Measurements from ENCODE around the gene NSD2.
A peak's percentile ranks its signal among the peaks of the same experiment; 100 is the strongest.
"Not testable (repeated sequence)": the region's sequence is repeated elsewhere in the genome, so short reads cannot be mapped to it uniquely, and the experiment has no call there.

The NSD2 gene

DNA sequence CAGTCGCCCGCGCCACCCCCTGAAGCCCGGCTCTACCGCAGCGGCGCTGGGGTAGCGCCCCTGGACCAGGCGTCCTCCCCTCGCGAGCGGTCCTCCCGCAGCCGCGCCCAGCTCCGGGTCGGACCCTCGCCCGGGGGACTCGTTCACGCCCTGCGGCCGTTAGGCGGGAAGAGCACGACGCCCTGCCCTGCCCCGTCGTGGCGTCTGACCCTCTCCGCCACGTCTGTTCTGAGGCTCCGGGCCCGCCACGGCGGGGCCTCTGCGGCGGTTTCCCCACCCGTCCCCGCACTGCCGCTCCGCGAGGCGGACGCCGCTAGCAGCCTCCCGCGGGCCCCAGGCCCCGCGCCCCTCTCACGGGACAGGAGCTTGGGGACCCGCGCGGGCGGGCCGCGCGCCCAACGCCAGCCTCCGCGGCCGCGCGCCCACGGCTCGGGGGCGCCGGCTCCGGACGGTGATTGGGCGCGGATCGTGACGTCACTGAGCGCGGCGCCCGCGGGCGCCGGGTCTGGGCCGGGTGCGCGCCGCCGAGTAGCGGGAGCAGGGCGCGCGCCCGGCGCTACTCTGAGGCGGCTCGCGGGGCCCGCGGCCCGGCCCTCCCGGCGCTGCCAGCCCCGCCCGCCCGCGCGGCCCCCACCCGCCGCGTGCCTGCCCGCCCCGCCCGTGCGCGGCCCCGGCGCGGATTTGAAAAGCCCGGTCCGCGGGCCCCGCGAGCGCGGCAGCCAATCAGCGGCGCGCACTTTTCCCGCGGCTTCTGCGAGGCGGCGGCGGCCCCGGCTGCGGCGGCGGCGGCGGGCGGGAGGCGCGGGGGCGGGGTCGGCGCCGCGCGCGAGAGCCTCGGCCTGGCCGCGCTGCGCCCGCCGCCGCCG lies at the start of gene NSD2:
TSS of gene NSD2 (plus strand) at position 816 of the 866 bp plus-strand sequence. CDS start 29,262 bp downstream, outside the sequence.
- peak; percentile 75 for DNase-seq (ENCODE audit: low read depth, low spot score)

DNA sequence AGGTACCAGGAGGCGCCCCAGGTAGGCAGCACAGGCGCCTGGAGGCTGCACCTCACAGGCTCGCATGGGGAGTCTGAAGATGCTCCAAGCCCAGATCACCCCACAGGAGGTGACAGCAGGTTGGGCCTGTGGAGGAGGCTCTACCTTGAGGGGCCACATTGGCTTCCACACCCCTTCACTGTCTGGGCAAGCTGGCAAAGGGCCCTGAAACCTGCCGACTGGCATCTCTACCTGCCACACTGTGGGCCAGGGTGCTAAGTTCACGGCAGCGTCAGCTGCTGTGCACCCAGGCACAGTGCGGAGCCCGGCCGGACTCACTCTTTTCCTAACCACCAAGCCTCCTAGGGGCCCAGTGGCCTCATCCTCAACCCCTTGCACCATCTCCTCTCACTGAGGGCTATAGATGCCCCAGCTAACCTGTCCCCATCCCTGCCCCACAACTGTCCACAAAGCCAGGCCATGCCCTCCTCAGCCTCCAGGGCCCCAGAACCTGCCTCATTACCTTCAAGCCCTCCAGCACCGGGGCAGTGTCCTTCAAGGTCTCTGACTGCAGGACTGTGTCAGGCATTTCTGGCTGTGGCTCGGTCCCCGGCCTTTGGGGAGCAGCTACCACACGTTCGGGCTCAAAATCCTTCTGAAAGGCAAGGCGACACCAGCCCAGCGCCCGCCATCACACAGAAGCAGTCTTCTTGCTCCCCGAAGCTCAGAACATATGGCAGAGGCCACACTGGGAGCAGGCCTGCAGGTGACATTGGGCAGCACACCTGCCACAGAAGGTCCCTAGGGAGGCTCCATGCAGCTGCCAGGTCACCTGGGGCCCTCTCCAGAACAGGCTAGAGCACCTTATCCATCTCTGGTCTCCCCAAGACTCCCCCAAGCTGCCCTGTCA lies 49.3 kb upstream of the NSD2 start:
- DNase-seq (ENCODE audit: low read depth, low spot score) = no peak

DNA sequence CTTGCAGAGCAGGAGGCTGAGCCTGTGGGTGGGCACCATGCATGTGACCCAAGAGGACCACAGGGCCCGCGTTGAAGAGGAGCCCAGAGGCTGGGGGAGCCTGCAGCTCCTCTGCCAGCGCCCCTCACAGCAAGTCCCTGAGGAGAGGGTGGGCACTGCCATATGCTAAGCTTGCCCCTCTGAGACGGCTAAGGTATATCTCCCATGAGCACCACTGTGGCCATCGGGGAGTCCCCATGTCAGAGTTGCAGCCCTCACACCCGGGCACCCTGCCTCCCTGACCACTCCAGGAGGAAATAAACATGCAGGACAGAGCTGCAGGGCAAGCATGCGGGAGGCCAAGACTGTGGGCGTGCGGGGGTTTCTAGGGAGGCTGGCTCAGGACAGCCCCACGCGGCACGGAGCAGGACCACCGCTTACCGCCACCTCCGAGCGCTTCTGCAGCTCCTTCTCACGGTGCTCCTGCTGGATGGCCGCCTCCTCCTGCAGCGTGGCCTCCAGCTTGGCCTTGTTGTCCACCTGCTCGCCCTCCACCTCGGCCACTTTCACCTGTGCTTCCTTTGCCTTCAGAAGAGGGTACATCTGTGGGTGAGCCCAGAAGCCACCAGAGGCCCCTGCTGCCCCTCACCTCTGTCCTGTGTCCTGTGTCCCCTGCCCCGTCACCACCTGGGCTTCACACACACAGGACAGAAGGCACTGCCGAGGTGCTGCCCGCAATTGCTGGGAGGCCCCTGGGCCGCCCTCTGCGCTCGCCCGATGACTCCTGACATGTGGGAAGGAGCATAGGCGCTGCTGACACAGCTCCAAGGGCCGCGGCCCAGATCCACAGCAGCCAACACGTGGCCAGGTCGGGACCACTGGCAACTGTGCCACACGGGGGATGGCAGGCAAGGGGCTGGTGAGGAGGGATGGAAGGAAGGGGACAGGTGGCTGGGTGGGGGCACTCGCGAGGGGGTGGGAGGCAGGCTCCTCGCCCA lies 48.3 kb upstream of the NSD2 start:
- DNase-seq (ENCODE audit: low read depth, low spot score) = no peak

DNA sequence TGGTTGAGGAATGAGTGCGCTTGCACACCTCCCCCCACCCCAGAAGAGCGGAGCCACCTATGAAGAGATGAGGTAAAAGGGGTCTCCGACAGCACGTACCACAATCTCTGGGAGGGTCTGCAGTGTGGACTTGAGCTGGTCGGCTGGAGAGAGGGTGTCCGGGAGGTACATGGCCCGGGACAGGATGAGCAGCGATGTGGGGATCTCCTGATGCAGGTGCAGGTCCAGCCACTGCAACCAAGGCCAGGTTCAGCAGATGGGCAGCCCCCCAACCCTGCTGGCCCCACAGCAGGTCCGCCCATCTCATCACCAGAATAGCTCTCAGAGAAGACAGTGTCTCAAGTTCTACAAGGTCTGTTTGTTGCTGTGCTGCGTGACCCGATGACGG lies 47.7 kb upstream of the NSD2 start:
- no peak for DNase-seq (ENCODE audit: low read depth, low spot score)

DNA sequence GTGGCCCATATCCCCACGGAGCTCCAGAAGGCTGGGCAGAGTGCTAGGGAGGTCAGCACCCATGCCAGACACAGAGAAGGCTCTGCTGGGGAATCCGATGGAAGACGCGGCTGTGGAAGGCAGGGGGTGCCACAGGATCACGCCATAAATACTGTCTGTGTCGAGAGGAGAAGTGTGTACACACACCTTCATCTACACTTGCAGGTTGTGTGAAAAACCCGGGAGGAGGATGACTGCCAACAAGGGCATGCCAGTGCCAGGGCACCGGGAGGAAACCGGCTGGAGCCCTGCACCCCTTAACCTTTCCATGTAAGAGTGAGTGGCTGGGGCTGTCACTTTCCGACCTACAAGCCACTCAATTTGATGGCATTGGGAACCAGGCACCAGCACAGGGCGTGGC lies 46.4 kb upstream of the NSD2 start:
- no peak for DNase-seq (ENCODE audit: low read depth, low spot score)

DNA sequence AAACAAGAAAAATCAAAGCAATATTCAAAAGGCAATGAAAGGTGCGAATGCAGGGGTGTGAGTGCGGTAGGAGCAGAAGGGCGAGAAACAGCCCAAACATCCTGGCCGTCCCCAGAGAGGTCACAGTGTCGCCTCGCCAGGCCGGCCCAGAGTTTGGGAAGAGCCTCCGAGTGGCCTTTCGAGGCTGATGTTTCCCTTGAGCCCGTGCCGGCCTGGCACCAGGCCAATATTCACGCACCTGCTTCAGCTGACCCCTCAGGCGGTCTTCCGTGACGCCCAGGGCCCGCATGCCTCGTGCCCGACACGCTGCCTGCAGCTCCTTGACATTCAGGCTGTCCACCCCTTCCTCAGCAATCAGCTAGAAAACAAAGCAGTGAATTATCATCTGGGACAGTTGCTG lies 45.9 kb upstream of the NSD2 start:
- no peak for DNase-seq (ENCODE audit: low read depth, low spot score)

DNA sequence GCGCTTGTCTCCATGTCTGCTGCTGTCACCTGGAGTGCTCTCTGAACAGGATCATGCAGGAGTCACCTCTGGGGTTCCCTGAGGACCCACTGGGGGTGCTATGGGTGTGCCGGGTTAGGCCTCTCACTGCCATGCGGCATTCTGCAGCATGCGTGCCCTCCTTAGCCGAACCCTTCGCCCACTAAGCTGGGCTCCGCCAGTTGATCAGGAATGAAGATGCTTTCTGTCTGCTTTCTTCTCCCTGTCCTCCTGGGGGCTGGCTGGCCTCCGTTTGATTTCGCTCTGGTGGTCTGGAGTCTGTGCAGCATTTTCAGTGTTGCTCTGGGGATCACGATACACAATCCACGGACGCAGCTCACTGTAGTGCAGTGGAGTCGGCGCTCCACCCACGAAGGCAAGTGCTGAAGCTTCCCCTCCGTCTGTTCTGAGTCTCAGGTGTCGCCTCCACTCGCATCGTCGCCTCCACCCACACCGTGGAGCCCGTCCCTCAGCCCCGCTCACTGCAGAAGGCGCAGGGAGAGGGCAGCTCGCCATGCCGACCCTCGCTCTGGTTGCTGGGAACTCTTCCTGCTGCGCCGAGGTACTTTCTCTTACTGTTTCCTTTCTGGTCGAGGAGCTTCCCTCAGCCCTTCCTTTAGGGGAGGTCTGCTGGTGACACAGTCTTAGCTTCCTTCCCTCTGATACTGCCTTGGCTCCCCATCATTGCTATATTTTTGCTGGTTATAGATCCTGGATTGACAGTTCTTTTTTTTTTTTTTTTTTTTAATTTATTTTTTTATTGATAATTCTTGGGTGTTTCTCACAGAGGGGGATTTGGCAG lies 44.5 kb upstream of the NSD2 start:
- DNase-seq (ENCODE audit: low read depth, low spot score) = no peak

DNA sequence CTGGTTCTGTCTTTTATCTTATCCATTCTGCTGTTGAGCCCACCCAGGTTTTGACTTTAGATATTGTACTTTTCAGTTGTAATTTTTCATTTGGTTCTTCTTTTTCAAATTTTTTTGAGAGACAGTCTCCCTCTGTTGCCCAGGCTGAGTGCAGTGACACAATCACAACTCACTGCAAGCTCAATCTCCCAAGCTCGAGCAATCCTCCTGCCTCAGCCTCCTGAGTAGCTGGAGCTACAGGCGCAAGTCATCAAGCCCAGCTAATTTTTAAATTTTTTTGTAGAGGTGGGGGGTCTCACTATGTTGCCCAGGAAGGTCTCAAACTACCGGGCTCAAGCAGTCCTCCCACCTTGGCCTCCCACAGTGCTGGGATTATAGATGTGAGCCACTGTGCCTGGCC lies 41.0 kb upstream of the NSD2 start:
- DNase-seq (ENCODE audit: low read depth, low spot score) = no peak

DNA sequence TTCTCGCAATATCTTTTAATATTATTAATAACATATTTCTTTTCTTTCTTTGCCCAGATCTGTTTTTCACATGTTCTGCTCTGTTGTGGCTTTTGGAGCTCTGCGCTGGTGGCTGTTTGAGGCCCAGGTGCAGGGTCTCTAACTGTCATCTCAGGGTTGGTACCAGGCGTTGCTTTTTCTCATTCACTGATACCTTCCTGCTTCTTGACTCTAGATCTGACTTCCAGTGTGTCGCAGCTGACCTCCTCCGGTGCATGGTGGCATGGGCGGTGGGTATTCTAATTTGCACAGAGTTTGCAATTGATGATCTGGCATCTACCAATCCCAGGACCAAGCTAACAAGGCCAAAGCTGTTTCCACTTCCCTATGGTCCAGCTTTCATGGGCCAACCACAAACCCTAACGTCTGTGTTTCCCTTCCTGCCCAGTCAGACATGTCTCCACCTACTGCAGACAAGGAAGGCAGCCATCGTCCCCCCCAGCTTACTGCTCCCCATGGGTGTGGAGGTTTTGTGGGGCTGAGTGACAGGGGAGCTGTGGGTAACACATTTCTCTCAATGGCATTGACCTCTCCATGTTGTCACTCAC lies 40.5 kb upstream of the NSD2 start:
- DNase-seq (ENCODE audit: low read depth, low spot score) = no peak

DNA sequence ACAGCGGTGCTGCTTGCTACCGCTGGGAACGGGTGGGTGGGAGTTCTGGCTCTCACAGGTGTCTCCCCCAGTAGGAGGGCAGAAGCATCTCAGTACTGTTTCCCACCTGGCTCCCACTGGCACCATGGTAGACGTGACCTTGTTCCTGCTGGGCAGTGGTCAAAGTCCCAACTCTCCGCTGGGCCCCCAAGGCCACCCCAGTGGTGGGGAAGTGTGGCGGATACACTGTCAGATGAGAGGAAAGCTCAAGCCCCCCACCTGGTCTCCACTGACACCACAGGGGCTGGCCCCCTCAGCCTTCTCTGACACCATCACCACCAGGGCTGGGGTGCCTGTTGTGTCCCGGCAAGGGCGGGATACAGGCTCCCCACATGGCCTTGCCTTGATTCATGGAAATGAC lies 39.9 kb upstream of the NSD2 start:
- DNase-seq (ENCODE audit: low read depth, low spot score) = no peak

DNA sequence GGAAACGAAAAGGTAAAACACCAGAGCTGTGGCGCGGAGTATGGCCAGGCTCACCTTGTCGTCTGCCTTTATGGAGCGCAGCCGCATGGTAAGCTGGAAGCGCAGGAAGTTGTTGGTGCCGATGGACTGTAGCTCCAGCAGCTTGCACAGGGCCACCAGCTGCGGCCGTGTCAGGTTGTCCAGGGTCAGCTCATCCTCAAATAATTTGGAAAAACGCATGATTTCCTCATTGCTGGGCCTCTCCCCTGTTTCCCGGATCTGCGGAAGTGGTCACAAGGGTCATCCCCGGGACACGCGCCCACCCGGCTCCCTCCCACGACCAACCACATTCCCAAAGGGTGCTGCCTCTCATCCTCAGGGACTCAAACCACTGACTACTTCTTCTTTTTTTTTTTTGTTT lies 38.5 kb upstream of the NSD2 start:
- DNase-seq (ENCODE audit: low read depth, low spot score) = no peak

DNA sequence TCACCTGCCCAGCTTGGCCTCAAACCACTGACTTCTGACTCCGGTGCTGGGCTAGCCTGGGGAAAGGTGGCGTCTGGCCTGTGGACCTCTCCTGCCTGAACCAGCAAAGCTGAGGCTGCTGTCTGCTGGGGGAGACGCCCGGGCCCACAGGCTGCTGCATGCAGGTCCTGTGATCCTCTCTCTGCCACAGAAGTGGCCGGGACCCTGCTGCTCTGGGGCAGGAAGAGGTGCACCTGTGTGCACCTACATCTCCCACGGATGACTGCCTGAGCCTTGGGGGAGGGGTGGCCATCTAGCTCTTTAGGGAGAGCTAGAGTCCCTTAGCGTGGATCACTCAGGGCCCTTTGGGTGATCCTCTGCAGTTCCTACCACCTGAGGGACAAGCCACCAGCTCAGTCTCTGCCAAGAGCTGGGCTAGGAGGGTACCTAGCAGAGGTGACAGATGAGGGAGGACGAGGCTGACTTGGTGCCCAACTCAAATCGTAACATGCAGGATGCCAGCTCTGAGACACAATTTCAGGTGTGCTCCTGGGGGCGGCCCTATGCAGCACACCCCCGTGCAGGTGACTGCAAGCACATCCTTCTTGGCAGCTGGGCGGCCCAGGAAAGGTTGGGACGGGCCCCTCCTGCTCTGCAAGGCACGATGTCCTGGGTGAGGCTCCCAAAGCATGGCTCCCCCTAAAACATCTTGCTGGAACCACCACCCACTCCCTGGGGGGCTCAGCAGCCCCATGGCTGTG lies 37.7 kb upstream of the NSD2 start:
- DNase-seq (ENCODE audit: low read depth, low spot score) = no peak

DNA sequence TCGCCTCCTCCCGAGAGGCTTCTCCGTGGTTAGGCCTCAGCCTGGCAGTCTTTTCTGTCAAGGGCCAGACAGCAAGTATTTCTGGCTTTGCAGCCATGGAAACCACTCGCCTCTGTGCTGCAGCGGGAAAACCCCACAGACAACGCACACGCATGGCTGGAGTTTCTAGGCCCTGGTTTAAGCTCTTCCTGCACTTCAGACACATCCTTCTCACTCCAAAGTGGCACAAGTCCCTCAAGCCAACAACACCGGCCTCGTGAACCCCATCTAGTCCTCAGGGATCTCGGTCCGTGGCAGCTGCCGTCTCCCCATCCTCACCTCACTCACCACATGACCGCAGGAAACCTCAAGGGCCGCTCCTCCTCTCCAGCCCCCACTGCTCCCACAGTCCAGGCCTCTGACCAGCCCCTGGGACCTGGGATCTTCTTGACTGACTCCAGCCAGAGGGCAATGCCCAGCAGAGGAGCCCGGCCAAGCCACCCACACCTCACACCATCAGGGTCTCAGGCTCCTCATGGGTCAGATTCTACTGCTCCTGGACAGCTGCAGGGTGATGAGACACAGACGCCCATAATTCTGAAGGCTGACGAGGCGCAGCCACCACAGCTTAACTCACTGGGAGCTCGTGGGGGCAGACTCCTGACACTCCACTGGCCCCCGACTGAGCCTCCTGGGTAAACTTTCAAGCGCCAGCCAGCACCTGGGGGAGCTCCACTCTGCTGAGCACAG lies 37.0 kb upstream of the NSD2 start:
- no peak for DNase-seq (ENCODE audit: low read depth, low spot score)

DNA sequence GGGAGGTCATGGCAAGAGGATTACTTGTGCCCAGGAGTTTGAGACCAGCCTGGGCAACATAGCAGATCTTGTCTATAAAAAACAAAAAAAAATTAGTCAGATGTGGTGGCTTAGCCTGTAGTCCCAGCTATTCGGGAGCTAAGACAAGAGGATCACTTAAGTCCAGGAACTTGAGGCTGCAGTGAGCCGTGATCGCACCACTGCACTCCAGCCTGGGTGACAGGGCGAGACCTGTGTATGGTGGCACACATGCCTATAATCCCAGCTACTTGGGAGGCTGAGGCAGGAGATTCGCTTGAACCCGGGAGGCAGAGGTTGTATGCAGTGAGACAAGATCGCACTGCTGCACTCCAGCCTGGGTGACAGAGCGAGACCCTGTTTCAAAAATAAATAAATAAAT lies 35.4 kb upstream of the NSD2 start:
- DNase-seq (ENCODE audit: low read depth, low spot score) = not testable (repeated sequence)

DNA sequence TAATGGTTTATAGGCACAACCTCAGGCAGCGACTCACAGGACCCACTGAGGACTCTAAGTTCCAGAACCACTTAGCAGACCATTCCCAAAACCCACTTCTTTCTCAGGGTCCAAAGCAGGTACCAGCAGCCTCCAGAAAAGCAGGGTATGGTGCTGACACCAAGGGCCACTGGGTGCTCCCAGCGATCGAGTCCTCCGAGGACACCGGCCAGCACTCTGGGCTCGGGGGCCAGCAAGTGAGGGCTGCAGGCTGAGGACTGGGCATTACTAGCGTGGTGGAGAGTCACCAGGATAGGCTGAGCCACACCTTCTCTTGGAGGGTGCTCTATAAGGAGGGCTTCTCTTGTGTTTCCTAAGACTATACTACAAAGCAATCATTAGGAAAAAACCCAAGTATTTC lies 34.5 kb upstream of the NSD2 start:
- no peak for DNase-seq (ENCODE audit: low read depth, low spot score)

DNA sequence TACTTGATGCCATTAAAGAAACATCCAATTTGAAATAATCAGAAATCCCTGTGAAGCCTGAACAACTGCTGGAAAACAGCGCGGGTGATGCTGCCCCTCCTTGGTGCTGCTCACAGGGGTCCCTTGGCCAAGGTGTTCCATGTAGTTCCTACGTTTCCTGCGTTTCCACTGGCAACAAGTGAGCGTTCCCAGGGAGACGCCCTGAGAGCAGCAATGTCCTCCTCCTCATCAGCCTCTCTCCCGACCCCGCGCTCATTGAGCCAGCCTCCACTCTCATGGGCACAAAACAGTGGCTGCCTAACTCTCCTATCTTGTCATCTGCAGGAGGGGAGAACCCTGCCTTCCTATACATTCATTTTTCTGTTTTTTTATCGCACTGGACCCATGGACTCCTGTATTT lies 34.1 kb upstream of the NSD2 start:
- DNase-seq (ENCODE audit: low read depth, low spot score) = no peak

DNA sequence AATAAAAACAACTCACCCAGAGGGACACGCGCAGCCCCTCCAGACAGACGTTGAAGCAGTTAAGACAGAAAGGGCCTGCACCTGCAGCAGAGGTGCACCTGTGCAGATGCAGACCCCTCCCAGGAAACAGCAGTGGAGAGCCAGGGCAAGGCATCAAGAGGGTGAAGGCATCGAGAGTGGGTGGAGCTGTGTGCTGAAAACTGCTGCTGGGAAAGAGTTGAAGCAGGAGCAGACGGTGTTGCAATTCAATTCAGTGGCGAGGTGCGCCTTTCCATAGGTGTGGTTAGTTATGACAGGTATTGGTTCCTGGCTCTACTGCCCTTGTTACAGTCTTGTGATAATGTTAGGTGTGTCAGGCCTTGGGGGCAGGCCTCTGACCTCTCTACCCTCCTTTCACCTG lies 31.9 kb upstream of the NSD2 start:
- DNase-seq (ENCODE audit: low read depth, low spot score) = no peak

DNA sequence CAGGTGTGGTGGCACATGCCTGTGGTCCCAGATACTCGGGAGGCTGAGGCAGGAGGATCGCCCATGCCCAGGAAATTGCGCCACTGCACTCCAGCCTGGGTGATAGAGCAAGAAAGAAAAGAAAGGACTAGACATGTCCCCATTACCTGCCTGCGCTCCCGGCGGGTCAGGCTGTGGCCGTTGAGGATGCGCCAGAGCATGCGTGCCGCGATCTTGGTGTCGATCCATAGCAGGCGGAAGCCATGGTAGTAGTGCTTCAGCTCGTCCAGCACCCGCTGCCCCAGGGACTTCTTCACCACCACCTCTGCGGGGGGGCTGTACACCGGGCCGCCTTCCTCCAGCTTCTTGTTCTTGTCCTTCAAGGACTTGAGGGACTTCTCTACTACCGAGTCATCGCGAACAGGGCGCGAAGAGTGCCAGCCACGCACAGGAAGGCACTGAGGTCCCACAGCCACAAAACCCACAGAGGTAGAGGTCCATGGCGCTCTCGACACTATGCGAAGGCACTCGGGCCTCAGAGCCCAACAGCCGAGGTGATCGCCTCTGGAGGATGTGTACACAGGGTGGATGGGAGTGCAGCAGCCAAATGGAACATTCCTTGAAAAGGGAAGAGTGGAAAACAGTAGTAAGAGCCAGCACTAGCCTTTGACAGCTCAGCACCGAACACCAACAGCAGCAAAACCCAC lies 29.8 kb upstream of the NSD2 start:
- no peak for DNase-seq (ENCODE audit: low read depth, low spot score)

DNA sequence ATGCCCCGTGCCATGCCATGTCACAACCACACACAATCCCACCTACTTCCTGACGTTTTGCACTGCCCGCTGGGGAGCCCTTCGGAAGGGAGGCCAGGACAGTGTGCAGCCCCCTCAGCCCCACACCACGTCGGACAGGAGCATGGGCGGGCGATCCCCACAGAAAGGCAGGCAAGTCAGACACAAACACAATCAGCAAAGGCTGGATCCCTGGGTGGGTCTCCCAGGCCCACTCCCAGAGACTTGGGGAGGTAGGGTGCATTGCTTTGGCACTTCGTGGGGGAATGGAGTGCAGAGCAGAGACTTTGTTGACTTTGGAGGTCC lies 29.3 kb upstream of the NSD2 start:
- DNase-seq (ENCODE audit: low read depth, low spot score) = no peak
